Left renal cortex interstitium (tissue), 4 donors: ENCODE data around the gene EFNA5. TPM values are rescaled to one million over a fixed set of nuclear protein-coding genes. Genes with fewer than 3 reads are reported as not detected.

Source experiments
- DNase-seq, 4 donors: peaks; one replicate each; pipeline ENCODE4 v3.0.0-alpha.2; 2013; ENCODE audit warnings: low read depth in 4 of 4, low spot score in 2 of 4, missing footprints in 1 of 4
- polyA plus RNA-seq, 4 donors: library from polyadenylated mRNA; unstranded; fragments of 120-200 nt; gene quantifications; one replicate each; pipeline ENCODE4 v1.2.1, GENCODE V29; 2013; ENCODE audit not compliant: insufficient read length in 4 of 4

The EFNA5 gene
- polyA plus RNA-seq, 4 donors, result 23.3 to 28.7 (median 26.9) TPM

GRCh38 chr5:107607196-107607595 is 63.5 kb downstream of the EFNA5 start:
- DNase-seq, result no peak

GRCh38 chr5:107605596-107606125 is 65.1 kb downstream of the EFNA5 start:
- DNase-seq, result no peak

- DNase-seq, result no peak
Measured at GRCh38 chr5:107604990-107605389, 65.7 kb downstream of the EFNA5 start.

- DNase-seq, result no peak
Measured at GRCh38 chr5:107604146-107604910, 66.4 kb downstream of the EFNA5 start.

- DNase-seq, result no peak
Measured at GRCh38 chr5:107603349-107603748, 67.4 kb downstream of the EFNA5 start.

GRCh38 chr5:107602896-107603295 is 67.8 kb downstream of the EFNA5 start:
- no peak for DNase-seq

- no peak for DNase-seq
Measured at GRCh38 chr5:107601076-107601475, 69.7 kb downstream of the EFNA5 start.

GRCh38 chr5:107598958-107599357 is 71.8 kb downstream of the EFNA5 start:
- no peak for DNase-seq

- no peak for DNase-seq
Measured at GRCh38 chr5:107597803-107598202, 72.9 kb downstream of the EFNA5 start.

GRCh38 chr5:107597247-107597646 is 73.5 kb downstream of the EFNA5 start:
- no peak for DNase-seq

GRCh38 chr5:107594253-107595045 is 76.3 kb downstream of the EFNA5 start:
- DNase-seq, result no peak

GRCh38 chr5:107593009-107593408 is 77.7 kb downstream of the EFNA5 start:
- no peak for DNase-seq

- no peak for DNase-seq
Measured at GRCh38 chr5:107592515-107592914, 78.2 kb downstream of the EFNA5 start.

GRCh38 chr5:107590686-107591085 is 80.1 kb downstream of the EFNA5 start:
- no peak for DNase-seq

- no peak for DNase-seq
Measured at GRCh38 chr5:107589520-107590193, 81.1 kb downstream of the EFNA5 start.

GRCh38 chr5:107582625-107583024 is 88.1 kb downstream of the EFNA5 start:
- no peak for DNase-seq

- no peak for DNase-seq
Measured at GRCh38 chr5:107580889-107581820, 89.6 kb downstream of the EFNA5 start.

- DNase-seq, result no peak
Measured at GRCh38 chr5:107578051-107578635, 92.6 kb downstream of the EFNA5 start.

GRCh38 chr5:107577394-107577950 is 93.3 kb downstream of the EFNA5 start:
- no peak for DNase-seq
